Cardiac fibroblast (primary cell): ENCODE measurements around the gene PLCH2.

Experiments
- DNase-seq, 2 donors: peaks; one replicate each; pipeline versions ENCODE4 v3.0.0 to v3.0.0-alpha.2; 2010; ENCODE audit warnings: low read depth in 2 of 2
- H3K4me3 ChIP-seq, 2 donors: replicated peaks in 1 of 2; 1 replicate in 1 of 2; 2 replicates in 1 of 2; pipeline ENCODE4 v1.5.1; 2011; ENCODE audit warnings: low read depth in 2 of 2, low read length in 2 of 2, mild to moderate bottlenecking in 2 of 2, moderate library complexity in 1 of 2
- CTCF ChIP-seq: IDR thresholded peaks from one replicate; pipeline ENCODE4 v1.5.1; 2011; ENCODE audit warnings: low read depth, mild to moderate bottlenecking, low read length, inconsistent platforms

The PLCH2 gene

GRCh38 chr1:2507744-2508155 lies 31.7 kb downstream of the PLCH2 start:
- DNase-seq, result no peak
- no peak for TF ChIP-seq CTCF

GRCh38 chr1:2508180-2508579 lies 32.1 kb downstream of the PLCH2 start:
- no peak overlapping the region for H3K4me3 ChIP-seq
- DNase-seq, result no peak
- TF ChIP-seq CTCF, result no peak

More at GRCh38 chr1:2507744-2508155, 31.7 kb downstream of the PLCH2 start:
- H3K4me3 ChIP-seq, result no peak overlapping the region

- no peak for TF ChIP-seq CTCF
- H3K4me3 ChIP-seq, result no peak overlapping the region
- no peak for DNase-seq
These were observed 32.7 kb downstream of the PLCH2 start for GRCh38 chr1:2508751-2509150.

- no peak for TF ChIP-seq CTCF
- DNase-seq, result no peak
- no peak overlapping the region for H3K4me3 ChIP-seq
These were observed 33.5 kb downstream of the PLCH2 start for GRCh38 chr1:2509589-2509988.

- TF ChIP-seq CTCF, result no peak
- no peak for DNase-seq
- no peak overlapping the region for H3K4me3 ChIP-seq
These were observed 34.5 kb downstream of the PLCH2 start for GRCh38 chr1:2510366-2511155.

GRCh38 chr1:2512862-2513421 lies 36.9 kb downstream of the PLCH2 start:
- no peak overlapping the region for H3K4me3 ChIP-seq
- TF ChIP-seq CTCF, result no peak
- no peak for DNase-seq
